ENCODE results near the gene C1QA.
"Not testable (repeated sequence)": the region's sequence is repeated elsewhere in the genome, so short reads cannot be mapped to it uniquely, and the experiment has no call there.

The C1QA gene

GRCh38 chr1:22641247-22641646 lies 4.8 kb downstream of the C1QA start:
- DNase-seq (ENCODE audit: low spot score) = no peak

- DNase-seq (ENCODE audit: low spot score) = peak; percentile 74
Observed at GRCh38 chr1:22641906-22642636, 5.6 kb downstream of the C1QA start.

- no peak for DNase-seq (ENCODE audit: low spot score)
Observed at GRCh38 chr1:22643381-22643780, 7.0 kb downstream of the C1QA start, which contains the start of gene C1QC. Gene C1QC, plus strand, starts transcription at chr1:22643633. Its CDS starts 391 bp downstream, at chr1:22644024.

GRCh38 chr1:22643928-22644327 lies 7.5 kb downstream of the C1QA start:
- no peak for DNase-seq (ENCODE audit: low spot score)

GRCh38 chr1:22645931-22646330 lies 9.5 kb downstream of the C1QA start:
- no peak for DNase-seq (ENCODE audit: low spot score)

- no peak for DNase-seq (ENCODE audit: low spot score)
Observed at GRCh38 chr1:22646384-22646783, 10.0 kb downstream of the C1QA start.

GRCh38 chr1:22650089-22650693 lies 13.8 kb downstream of the C1QA start:
- DNase-seq (ENCODE audit: low spot score) = no peak

- DNase-seq (ENCODE audit: low spot score) = no peak
Observed at GRCh38 chr1:22651941-22652856, 15.8 kb downstream of the C1QA start.

- DNase-seq (ENCODE audit: low spot score) = no peak
Observed at GRCh38 chr1:22652881-22653316, 16.5 kb downstream of the C1QA start, which contains the start of gene C1QB. Gene C1QB, plus strand, starts transcription at chr1:22653236. Its CDS starts 6,227 bp downstream, at chr1:22659463.

GRCh38 chr1:22654692-22655091 lies 18.3 kb downstream of the C1QA start:
- DNase-seq (ENCODE audit: low spot score) = peak; percentile 41

GRCh38 chr1:22658385-22659163 lies 22.1 kb downstream of the C1QA start:
- peak; percentile 50 for DNase-seq (ENCODE audit: low spot score)

GRCh38 chr1:22660716-22661241 lies 24.4 kb downstream of the C1QA start:
- no peak for DNase-seq (ENCODE audit: low spot score)

GRCh38 chr1:22661880-22662279 lies 25.5 kb downstream of the C1QA start:
- no peak for DNase-seq (ENCODE audit: low spot score)

- peak; percentile 96 for DNase-seq (ENCODE audit: low spot score)
Observed at GRCh38 chr1:22662318-22662717, 25.9 kb downstream of the C1QA start.

GRCh38 chr1:22662986-22663408 lies 26.6 kb downstream of the C1QA start:
- no peak for DNase-seq (ENCODE audit: low spot score)

- DNase-seq (ENCODE audit: low spot score) = no peak
Observed at GRCh38 chr1:22665752-22666151, 29.3 kb downstream of the C1QA start.

GRCh38 chr1:22666412-22666811 lies 30.0 kb downstream of the C1QA start:
- DNase-seq (ENCODE audit: low spot score) = no peak

- DNase-seq (ENCODE audit: low spot score) = not testable (repeated sequence)
Observed at GRCh38 chr1:22668840-22669239, 32.4 kb downstream of the C1QA start.

GRCh38 chr1:22670352-22670975 lies 34.0 kb downstream of the C1QA start:
- no peak for DNase-seq (ENCODE audit: low spot score)

- DNase-seq (ENCODE audit: low spot score) = no peak
Observed at GRCh38 chr1:22671999-22672398, 35.6 kb downstream of the C1QA start.

Data from NAMALWA (cell line).